ENCODE results near the gene FAM89A.
A peak's percentile ranks its signal among the peaks of the same experiment; 100 is the strongest.
"Not testable (repeated sequence)": the region's sequence is repeated elsewhere in the genome, so short reads cannot be mapped to it uniquely, and the experiment has no call there.

Gene FAM89A

GRCh38 chr1:230985711-230986110 lies 54.3 kb downstream of the FAM89A start:
- DNase-seq = no peak

GRCh38 chr1:230984622-230985515 lies 55.2 kb downstream of the FAM89A start:
- not testable (repeated sequence) for DNase-seq

GRCh38 chr1:230983811-230984210 lies 56.2 kb downstream of the FAM89A start:
- DNase-seq = no peak

GRCh38 chr1:230982696-230983095 lies 57.4 kb downstream of the FAM89A start:
- no peak for DNase-seq

- no peak for DNase-seq
Measured at GRCh38 chr1:230979952-230980351, 60.1 kb downstream of the FAM89A start.

GRCh38 chr1:230979389-230979716 lies 60.7 kb downstream of the FAM89A start:
- DNase-seq = no peak

- peak; percentile 89 for DNase-seq
Measured at GRCh38 chr1:230978491-230979388, 61.3 kb downstream of the FAM89A start, which contains the start of the genes ARV1 and TTC13. Gene ARV1 (plus strand): TSS chr1:230979094. CDS start chr1:230979106, 12 bp downstream. Gene TTC13 (minus strand): TSS chr1:230978861. CDS start chr1:230978830, 31 bp downstream.

GRCh38 chr1:230977761-230978490 lies 62.1 kb downstream of the FAM89A start:
- DNase-seq = peak; percentile 19

- DNase-seq = no peak
Measured at GRCh38 chr1:230976825-230977747, 63.0 kb downstream of the FAM89A start.

GRCh38 chr1:230976360-230976759 lies 63.7 kb downstream of the FAM89A start:
- no peak for DNase-seq

GRCh38 chr1:230975636-230976035 lies 64.4 kb downstream of the FAM89A start:
- no peak for DNase-seq

GRCh38 chr1:230972855-230973271 lies 67.2 kb downstream of the FAM89A start:
- no peak for DNase-seq

GRCh38 chr1:230971771-230972170 lies 68.3 kb downstream of the FAM89A start:
- no peak for DNase-seq

GRCh38 chr1:230970432-230970831 lies 69.6 kb downstream of the FAM89A start:
- no peak for DNase-seq

All from NCI-H748 treated with DMSO at 0.1 percent for 48 hours (cell line).